ENCODE measurements around the gene PTCD1. TPM values are rescaled to one million over a fixed set of nuclear protein-coding genes. Genes with fewer than 3 reads are reported as not detected.

The PTCD1 gene
- polyA plus RNA-seq, 3 donors, result 3.6 to 4.6 (median 4.1) TPM

GRCh38 chr7:99373091-99374066, 65.2 kb downstream of the PTCD1 start:
- no peak for DNase-seq (ENCODE audit: low read depth in 3 of 3, low spot score in 2 of 3)

GRCh38 chr7:99372275-99373090, 66.1 kb downstream of the PTCD1 start:
- no peak for DNase-seq (ENCODE audit: low read depth in 3 of 3, low spot score in 2 of 3)

DNA sequence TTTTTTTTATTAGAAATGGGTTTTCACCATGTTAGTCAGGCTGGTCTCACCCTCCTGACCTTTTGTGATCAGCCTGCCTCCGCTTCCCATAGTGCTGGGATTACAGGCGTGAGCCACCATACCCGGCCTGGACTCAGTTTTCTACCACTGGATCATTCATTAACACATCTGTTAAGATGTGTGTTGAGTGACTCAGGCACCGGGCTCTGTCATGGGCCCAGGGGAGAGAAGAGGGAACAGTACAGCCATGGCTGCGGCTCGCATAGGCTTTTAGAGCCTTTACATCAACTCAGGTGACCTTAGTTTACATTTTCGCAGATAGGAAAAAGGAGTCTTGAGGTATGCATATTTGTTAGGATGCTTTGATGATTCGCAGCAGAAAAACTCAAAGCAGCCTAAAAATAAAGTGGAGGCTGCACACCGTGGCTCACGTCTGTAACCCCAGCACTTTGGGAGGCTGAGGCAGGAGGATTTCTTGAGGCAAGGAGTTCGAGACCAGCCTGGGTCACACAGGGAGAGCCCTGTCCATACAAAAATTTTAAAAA, 67.2 kb downstream of the PTCD1 start:
- no peak for DNase-seq (ENCODE audit: low read depth in 3 of 3, low spot score in 2 of 3)

DNA sequence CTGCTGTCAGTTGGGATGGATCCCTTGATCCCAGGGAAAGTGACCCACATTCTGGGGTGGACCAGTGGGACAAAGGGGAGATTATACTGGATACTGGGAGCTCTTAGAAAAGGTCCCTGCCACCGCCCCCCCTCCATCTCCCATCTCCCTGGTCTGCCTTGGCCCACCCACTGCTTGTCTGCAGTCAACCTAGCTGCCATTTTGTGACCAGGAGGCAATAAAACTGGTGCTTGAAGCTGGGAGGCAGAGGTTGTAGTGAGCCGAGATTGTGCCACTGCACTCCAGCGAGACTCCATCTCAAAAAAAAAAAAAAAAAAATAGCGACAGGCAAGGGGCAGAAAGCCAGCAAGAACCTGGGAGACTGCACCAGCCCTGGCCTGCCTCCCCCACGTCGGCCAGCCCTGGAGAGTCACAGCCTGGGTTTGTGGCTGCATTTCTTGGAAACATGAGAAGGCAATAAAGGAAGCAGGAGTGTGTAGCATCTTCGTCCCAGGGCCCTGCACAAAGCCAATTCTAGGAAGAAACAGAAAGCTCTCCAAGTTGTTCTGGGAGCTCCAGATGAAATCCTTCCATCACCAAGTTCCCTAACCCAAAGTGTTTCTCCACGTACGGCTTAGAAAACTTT, 68.7 kb downstream of the PTCD1 start:
- no peak for DNase-seq (ENCODE audit: low read depth in 3 of 3, low spot score in 2 of 3)

GRCh38 chr7:99368750-99369389, 69.7 kb downstream of the PTCD1 start:
- DNase-seq (ENCODE audit: low read depth in 3 of 3, low spot score in 2 of 3), result no peak

Other genes with a start within 250 kb of the PTCD1 start
- gene KPNA7, start 230.7 kb downstream of the PTCD1 start, polyA plus RNA-seq (ENCODE audit: insufficient read length in 3 of 3), result not detected
- gene MYH16, start 166.0 kb downstream of the PTCD1 start, polyA plus RNA-seq (ENCODE audit: insufficient read length in 3 of 3), result under 1 TPM in 2 of 3 donors, not detected in 1; 0.06 to 0.21 TPM
- 100 to 1,000 TPM; 101 to 113 (median 111) TPM for gene ARPC1A, start 112.9 kb downstream of the PTCD1 start, polyA plus RNA-seq (ENCODE audit: insufficient read length in 3 of 3)
- 10 to 100 TPM; 30.5 to 34.6 (median 32.2) TPM for gene ARPC1B, start 64.1 kb downstream of the PTCD1 start, polyA plus RNA-seq (ENCODE audit: insufficient read length in 3 of 3)
- 100 to 1,000 TPM; 145 to 149 (median 148) TPM for gene PDAP1, start 30.2 kb downstream of the PTCD1 start, polyA plus RNA-seq (ENCODE audit: insufficient read length in 3 of 3)
- 100 to 1,000 TPM; 104 to 109 (median 107) TPM for gene BUD31, start 29.8 kb downstream of the PTCD1 start, polyA plus RNA-seq (ENCODE audit: insufficient read length in 3 of 3)
- 10 to 100 TPM; 26.8 to 27.8 (median 26.9) TPM for gene CPSF4, start 145 bp upstream of the PTCD1 start, polyA plus RNA-seq (ENCODE audit: insufficient read length in 3 of 3)
- 100 to 1,000 TPM; 486 to 588 (median 491) TPM for gene ATP5MF, start 27.4 kb upstream of the PTCD1 start, polyA plus RNA-seq (ENCODE audit: insufficient read length in 3 of 3)
- gene ZNF789, start 34.1 kb upstream of the PTCD1 start, polyA plus RNA-seq (ENCODE audit: insufficient read length in 3 of 3), result 10 to 100 TPM; 20.3 to 22.5 (median 21.5) TPM
- gene ZNF394, start 61.5 kb upstream of the PTCD1 start, polyA plus RNA-seq (ENCODE audit: insufficient read length in 3 of 3), result 10 to 100 TPM; 13.7 to 14.6 (median 14.6) TPM
- gene ZKSCAN5, start 65.9 kb upstream of the PTCD1 start, polyA plus RNA-seq (ENCODE audit: insufficient read length in 3 of 3), result 10 to 100 TPM; 15.3 to 17.0 (median 16.7) TPM
- gene FAM200A, start 113.3 kb upstream of the PTCD1 start, polyA plus RNA-seq (ENCODE audit: insufficient read length in 3 of 3), result 10 to 100 TPM; 16.6 to 16.8 (median 16.7) TPM
- 10 to 100 TPM; 65.9 to 77.8 (median 74.7) TPM for gene ZNF655, start 119.8 kb upstream of the PTCD1 start, polyA plus RNA-seq (ENCODE audit: insufficient read length in 3 of 3)
- 1 to 10 TPM; 2.5 to 3.0 (median 2.7) TPM for gene TMEM225B, start 159.5 kb upstream of the PTCD1 start, polyA plus RNA-seq (ENCODE audit: insufficient read length in 3 of 3)
- 10 to 100 TPM; 16.3 to 21.4 (median 18.1) TPM for gene ZSCAN25, start 178.1 kb upstream of the PTCD1 start, polyA plus RNA-seq (ENCODE audit: insufficient read length in 3 of 3)
- 1 to 10 TPM in 2 of 3 donors, under 1 TPM in 1; 1.00 to 1.4 (median 1.0) TPM for gene CYP3A5, start 241.2 kb upstream of the PTCD1 start, polyA plus RNA-seq (ENCODE audit: insufficient read length in 3 of 3)